Common myeloid progenitor, CD34-positive (primary cell): ENCODE measurements around the gene CTRB1.
"Not testable (repeated sequence)": the region's sequence is repeated elsewhere in the genome, so short reads cannot be mapped to it uniquely, and the experiment has no call there.

Source experiments
- CTCF ChIA-PET: fragments of 350-600 bp; sonication (Branson Sonifier 250); formaldehyde crosslinking; loops from one replicate; lab custom pipeline; 2021; ENCODE audit warnings: antibody characterized with exemption; lab: Charles Lee
- POLR2A ChIA-PET: fragments of 350-600 bp; sonication (Branson Sonifier 250); formaldehyde crosslinking; loops from one replicate; lab custom pipeline; 2021; ENCODE audit warnings: antibody characterized with exemption; lab: Charles Lee
- DNase-seq, 3 donors: peaks; one replicate each; pipeline versions ENCODE4 v3.0.0 to v3.0.0-alpha.2; 2013
- H3K27ac ChIP-seq, 2 experiments: 1 replicate in 1 of 2; 2 replicates in 1 of 2; pipeline ENCODE4 v1.7.0; 2013; ENCODE audit warnings: inconsistent platforms in 2 of 2, low read length in 2 of 2, mild to moderate bottlenecking in 2 of 2, low read depth in 1 of 2, moderate library complexity in 1 of 2; ENCODE audit not compliant: severe bottlenecking in 2 of 2, insufficient read depth in 1 of 2, poor library complexity in 1 of 2
- H3K27me3 ChIP-seq, 5 experiments: replicated peaks in 2 of 5; 1 replicate in 3 of 5; 2 replicates in 2 of 5; pipeline versions ENCODE4 v1.6.1 to v1.7.0; 2013; ENCODE audit warnings: low read length in 4 of 5, mild to moderate bottlenecking in 2 of 5, moderate library complexity in 2 of 5, inconsistent platforms in 1 of 5; ENCODE audit not compliant: insufficient read depth in 5 of 5, control insufficient read depth in 4 of 5
- H3K36me3 ChIP-seq, 4 experiments: 1 replicate in 2 of 4; 2 replicates in 2 of 4; pipeline versions ENCODE4 v1.6.1 to v1.7.0; 2013; ENCODE audit warnings: low read length in 3 of 4, control low read depth in 1 of 4, mild to moderate bottlenecking in 1 of 4; ENCODE audit not compliant: control insufficient read depth in 4 of 4, insufficient read depth in 4 of 4
- H3K4me1 ChIP-seq, 4 experiments: 1 replicate in 3 of 4; 2 replicates in 1 of 4; pipeline versions ENCODE4 v1.6.1 to v1.7.1; 2013; ENCODE audit warnings: low read length in 3 of 4, mild to moderate bottlenecking in 3 of 4, control low read depth in 1 of 4, inconsistent platforms in 1 of 4, moderate library complexity in 1 of 4; ENCODE audit not compliant: control insufficient read depth in 4 of 4, insufficient read depth in 4 of 4; ENCODE audit errors: control extremely low read depth in 1 of 4
- H3K4me3 ChIP-seq, 7 experiments: 1 replicate in 4 of 7; 2 replicates in 3 of 7; pipeline versions ENCODE4 v1.5.1 to v1.7.0; 2013; ENCODE audit warnings: mild to moderate bottlenecking in 7 of 7, low read length in 6 of 7, moderate library complexity in 6 of 7, inconsistent platforms in 2 of 7, low read depth in 2 of 7, control low read depth in 1 of 7; ENCODE audit not compliant: insufficient read depth in 4 of 7, control insufficient read depth in 1 of 7; ENCODE audit errors: extremely low read depth in 1 of 7
- H3K9me3 ChIP-seq, 5 experiments: 1 replicate in 4 of 5; 2 replicates in 1 of 5; pipeline versions ENCODE4 v1.6.1 to v1.7.1; 2013; ENCODE audit warnings: low read length in 4 of 5, mild to moderate bottlenecking in 2 of 5, inconsistent platforms in 1 of 5, low read depth in 1 of 5, moderate library complexity in 1 of 5; ENCODE audit not compliant: control insufficient read depth in 4 of 5, insufficient read depth in 2 of 5; ENCODE audit errors: control extremely low read depth in 1 of 5
- WGBS: methylation state at CpG from one replicate; pipeline ENCODE4 v1.1.5; 2013; ENCODE audit not compliant: insufficient coverage; 5-methylcytosine and 5-hydroxymethylcytosine counted together

CTRB1 gene

DNA sequence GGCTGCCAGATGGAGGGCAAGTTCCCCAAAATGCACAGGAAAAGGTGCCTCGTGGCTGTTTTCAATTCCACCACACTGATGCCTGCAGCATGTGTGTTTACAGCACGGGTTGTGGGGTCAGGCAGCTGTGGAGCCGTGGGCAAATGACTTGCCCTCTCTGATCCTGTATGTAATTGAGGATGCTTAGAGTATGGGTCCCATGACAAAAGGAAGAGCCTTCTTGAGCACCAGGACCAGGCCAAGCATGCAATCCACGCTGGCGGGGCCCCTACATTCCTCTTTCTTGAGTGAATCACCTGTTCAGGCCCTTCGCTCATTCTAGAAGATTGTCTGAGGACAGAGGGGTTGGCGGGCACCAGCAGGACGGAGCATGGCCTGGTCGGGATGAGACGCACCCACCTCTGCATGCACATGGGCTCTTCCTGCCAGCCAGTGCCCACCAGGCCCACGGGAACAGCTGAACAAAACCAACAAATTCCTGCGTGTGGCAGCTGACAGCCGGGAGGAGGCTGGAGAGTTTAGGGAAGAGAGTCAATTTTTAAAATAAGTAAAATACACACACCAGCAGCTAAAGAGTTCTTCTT, 10.5 kb upstream of the CTRB1 start:
- ChIA-PET CTCF (interaction anchor here (0.7 to 2.2 kb wide), 3 partner anchors 8 to 29 kb away, joined by 3 to 5 read pairs (median 3); no protein-coding TSS in a partner anchor), POLR2A (no interaction called here)

DNA sequence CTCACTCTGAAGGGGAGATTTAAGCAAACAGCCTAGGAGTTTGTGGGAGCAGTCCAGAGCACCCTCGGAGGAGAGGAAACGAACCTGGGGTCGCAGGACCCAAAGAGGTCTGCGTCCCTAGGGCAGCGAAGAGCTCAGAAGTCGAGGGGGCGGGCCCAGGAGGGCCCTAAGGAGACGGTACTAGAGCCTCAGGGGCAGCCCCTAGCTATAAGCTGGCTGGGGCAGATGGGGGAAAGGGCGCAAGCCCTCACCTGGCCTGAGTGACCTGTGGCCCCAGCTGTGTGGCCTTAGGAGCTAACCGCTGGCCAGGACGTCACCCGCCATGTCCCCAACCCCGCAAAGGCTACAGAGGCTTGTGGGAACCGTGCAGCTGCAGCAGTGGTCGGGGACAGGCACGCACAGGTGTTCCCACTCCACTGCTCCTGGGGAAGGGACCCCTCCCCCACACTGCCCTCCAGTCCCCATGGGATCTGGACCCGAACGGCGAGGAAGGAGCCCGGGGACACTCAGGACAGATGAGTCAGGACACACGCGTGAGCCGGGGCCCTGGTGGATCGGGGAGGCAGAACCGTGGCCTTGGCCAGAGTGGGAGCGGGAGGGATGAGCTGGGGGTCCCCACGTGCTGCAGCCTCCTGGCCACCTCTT, 9.8 kb upstream of the CTRB1 start:
- CTCF ChIA-PET = interaction anchor here (0.7 to 2.2 kb wide), 6 partner anchors 8 to 182 kb away, joined by 3 to 6 read pairs (median 4); no protein-coding TSS in a partner anchor
- Histone ChIP-seq H3K27ac (no peak overlapping the region), H3K9me3 (no peaks in the 10 kb centered on the region), H3K27me3 (peaks cover 0 to 55% (median 6%) of the 10 kb centered on the region in 5 experiments), H3K4me1 (no peaks in the 10 kb centered on the region), H3K36me3 (no peaks in the 10 kb centered on the region), H3K4me3 (no peak overlapping the region)
- no peak for DNase-seq
- 96% methylated on average over 24 of the region's 27 CpGs for WGBS
- POLR2A ChIA-PET = no interaction called here

More for the DNA sequence above, 10.5 kb upstream of the CTRB1 start:
- H3K4me3 ChIP-seq = no peak overlapping the region
- no peaks in the 10 kb centered on the region for H3K36me3 ChIP-seq
- H3K27ac ChIP-seq = no peak overlapping the region
- no peaks in the 10 kb centered on the region for H3K4me1 ChIP-seq
- peaks cover 0 to 56% (median 6%) of the 10 kb centered on the region in 5 experiments for H3K27me3 ChIP-seq
- H3K9me3 ChIP-seq = no peaks in the 10 kb centered on the region
- WGBS = 63% methylated on average over 6 of the region's 13 CpGs
- no peak for DNase-seq

DNA sequence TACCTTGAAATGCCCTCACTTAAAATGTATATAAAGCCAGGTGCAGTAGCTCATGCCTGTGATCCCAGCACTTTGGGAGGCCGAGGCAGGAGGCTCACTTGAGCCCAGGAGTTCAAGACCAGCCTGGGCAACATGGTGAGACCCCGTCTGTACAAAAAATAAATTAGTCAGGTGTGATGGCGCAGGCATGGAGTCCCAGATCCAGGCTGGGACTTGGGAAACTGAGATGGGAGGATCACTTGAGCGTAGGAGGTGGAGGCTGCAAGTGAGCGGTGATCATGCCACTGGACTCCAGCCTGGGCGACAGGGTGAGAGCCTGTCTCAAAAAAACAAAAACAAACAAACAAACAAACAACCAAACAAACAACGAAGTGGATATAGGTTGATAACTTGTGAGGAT, 9.3 kb upstream of the CTRB1 start:
- H3K4me1 ChIP-seq, POLR2A ChIA-PET, H3K27ac ChIP-seq, H3K9me3 ChIP-seq, DNase-seq, H3K36me3 ChIP-seq, H3K4me3 ChIP-seq: not testable (repeated sequence)
- 100% methylated on average over 2 of the region's 7 CpGs for WGBS
- H3K27me3 ChIP-seq = peaks cover 0 to 52% (median 6%) of the 10 kb centered on the region in 5 experiments
- CTCF ChIA-PET = interaction anchor here (1.1 to 2.2 kb wide), 4 partner anchors 9 to 181 kb away, joined by 4 to 6 read pairs (median 6); no protein-coding TSS in a partner anchor

DNA sequence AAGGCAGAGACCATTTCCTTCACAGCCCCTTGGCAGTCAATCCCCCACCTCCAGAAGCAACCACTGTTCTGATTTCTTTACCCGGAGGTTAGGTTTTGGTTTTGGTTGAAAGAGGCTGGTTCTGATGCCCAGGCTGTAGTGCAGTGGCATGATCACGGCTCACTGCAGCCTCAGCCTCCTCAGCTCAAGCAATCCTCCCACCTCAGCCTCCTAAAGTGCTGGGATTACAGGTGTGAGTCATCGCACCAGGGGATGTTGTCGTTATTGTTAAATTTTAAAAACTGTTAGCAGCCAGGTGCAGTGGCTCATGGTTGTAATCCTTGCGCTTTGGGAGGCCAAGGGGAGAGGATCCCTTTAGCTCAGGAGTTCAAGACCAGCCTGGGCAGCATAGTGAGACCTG, 8.8 kb upstream of the CTRB1 start:
- Histone ChIP-seq H3K4me3 (no peak overlapping the region), H3K27ac (no peak overlapping the region), H3K4me1 (no peaks in the 10 kb centered on the region), H3K27me3 (peaks cover 0 to 52% (median 6%) of the 10 kb centered on the region in 5 experiments), H3K9me3 (no peaks in the 10 kb centered on the region), H3K36me3 (no peaks in the 10 kb centered on the region)
- ChIA-PET POLR2A (no interaction called here), CTCF (interaction anchor here (1.1 to 2.2 kb wide), 4 partner anchors 10 to 181 kb away, joined by 4 to 6 read pairs (median 6); no protein-coding TSS in a partner anchor)
- 98% methylated on average over 3 of the region's 5 CpGs for WGBS
- no peak for DNase-seq

DNA sequence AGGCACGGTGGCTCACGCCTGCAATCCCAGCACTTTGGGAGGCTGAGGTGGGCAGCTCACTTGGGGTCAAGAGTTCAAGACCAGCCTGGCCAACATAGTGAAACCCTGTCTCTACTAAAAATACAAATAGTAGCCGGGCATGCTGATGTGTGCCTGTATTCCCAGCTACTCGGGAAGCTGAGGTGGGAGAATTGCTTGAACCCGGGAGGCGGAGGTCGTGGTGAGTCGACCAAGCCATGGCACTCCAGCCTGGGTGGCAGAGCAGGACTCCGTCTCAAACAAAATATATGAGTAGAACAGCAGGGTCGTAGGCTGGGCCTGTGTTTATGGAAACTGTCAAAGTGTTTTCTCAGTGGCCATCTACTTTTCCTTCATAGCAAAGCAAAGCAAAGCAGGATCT, 7.5 kb upstream of the CTRB1 start:
- H3K4me1 ChIP-seq, POLR2A ChIA-PET, DNase-seq, H3K27ac ChIP-seq, H3K4me3 ChIP-seq, H3K9me3 ChIP-seq, H3K36me3 ChIP-seq: not testable (repeated sequence)
- H3K27me3 ChIP-seq = peaks cover 0 to 50% (median 6%) of the 10 kb centered on the region in 5 experiments
- WGBS = 95% methylated on average over 9 of the region's 10 CpGs
- CTCF ChIA-PET = interaction anchor here (1.5 kb wide), 1 partner anchor 18 kb away, joined by 3 read pairs; no protein-coding TSS in a partner anchor

DNA sequence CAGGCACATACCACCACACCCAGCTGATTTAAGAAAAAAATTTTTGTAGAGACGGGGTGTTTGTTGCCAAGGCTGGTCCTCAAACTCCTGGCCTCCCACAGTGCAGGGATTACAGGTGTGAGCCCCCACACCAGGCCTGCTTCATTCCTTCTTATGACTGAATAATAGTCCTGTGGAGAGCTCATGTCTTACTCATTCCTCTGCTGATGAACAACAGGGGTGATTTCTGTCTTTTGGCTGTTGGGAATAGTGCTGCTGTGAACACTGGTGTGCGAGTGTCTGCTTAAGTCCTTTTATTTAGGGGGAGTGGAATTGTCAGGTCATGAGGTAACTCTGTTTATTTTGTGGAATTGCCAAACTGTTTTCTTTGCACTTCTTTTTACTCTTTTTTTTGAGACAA, 2.7 kb upstream of the CTRB1 start:
- peaks cover 0 to 27% (median 12%) of the 10 kb centered on the region in 5 experiments for H3K27me3 ChIP-seq
- DNase-seq = no peak
- no peak overlapping the region for H3K4me3 ChIP-seq
- H3K36me3 ChIP-seq = no peaks in the 10 kb centered on the region
- no peaks in the 10 kb centered on the region for H3K9me3 ChIP-seq
- peaks cover 0 to 2% (median 0%) of the 10 kb centered on the region in 4 experiments for H3K4me1 ChIP-seq
- no peak overlapping the region for H3K27ac ChIP-seq
- CTCF ChIA-PET = interaction anchor here (1.3 to 1.6 kb wide), 2 partner anchors 8 to 16 kb away, joined by 3 read pairs; no protein-coding TSS in a partner anchor
- POLR2A ChIA-PET = no interaction called here
- no CpG with 5 or more reads among the region's 2 CpGs for WGBS

DNA sequence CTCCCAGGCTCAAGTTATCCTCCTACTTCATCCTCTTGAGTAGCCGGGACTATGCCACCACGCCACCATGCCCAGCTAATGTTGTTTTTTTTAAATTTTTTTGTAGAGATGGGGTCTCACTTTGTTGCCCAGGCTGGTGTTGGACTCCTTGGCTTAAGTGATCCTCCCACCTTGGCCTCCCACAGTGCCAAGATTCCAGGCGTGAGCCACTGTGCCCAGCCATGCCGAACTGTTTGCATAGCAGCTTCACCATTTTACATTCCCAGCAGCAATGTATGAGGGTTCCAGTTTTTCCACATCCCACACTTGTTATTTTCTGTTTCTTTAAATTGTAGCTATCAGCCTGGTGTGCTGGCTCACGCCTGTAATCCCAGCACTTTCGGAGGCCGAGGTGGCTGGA, 2.2 kb upstream of the CTRB1 start:
- H3K27me3 ChIP-seq = peaks cover 0 to 23% (median 12%) of the 10 kb centered on the region in 5 experiments
- no peak overlapping the region for H3K4me3 ChIP-seq
- no peak for DNase-seq
- POLR2A ChIA-PET = no interaction called here
- no peak overlapping the region for H3K27ac ChIP-seq
- 100% methylated on average over 4 of the region's 7 CpGs for WGBS
- no peaks in the 10 kb centered on the region for H3K36me3 ChIP-seq
- CTCF ChIA-PET = interaction anchor here (1.0 to 1.3 kb wide), 2 partner anchors 8 to 17 kb away, joined by 3 read pairs; no protein-coding TSS in a partner anchor
- H3K9me3 ChIP-seq = no peaks in the 10 kb centered on the region
- peaks cover 0 to 2% (median 0%) of the 10 kb centered on the region in 4 experiments for H3K4me1 ChIP-seq
